Measurements from ENCODE around the gene CREBBP.

Gene CREBBP

GRCh38 chr16:3791701-3792100, 88.8 kb downstream of the CREBBP start:
- no peaks in the 10 kb centered on the region for H3K79me2 ChIP-seq (ENCODE audit: control insufficient read depth, insufficient read depth, low read length, poor library complexity)
- H3K4me3 ChIP-seq (ENCODE audit: low read depth, low read length) = no peak overlapping the region
- H3K18ac ChIP-seq (ENCODE audit: low read length) = no peak overlapping the region
- no peak overlapping the region for H3K4ac ChIP-seq (ENCODE audit: low read depth, low read length)
- no CpG with 5 or more reads among the region's 8 CpGs for WGBS (ENCODE audit: extremely low coverage, insufficient coverage, insufficient read length)
- no peak overlapping the region for H3K9ac ChIP-seq (ENCODE audit: low read length)
- H2AFZ ChIP-seq (ENCODE audit: insufficient read depth, low read length, poor library complexity) = no peak overlapping the region
- H3K4me2 ChIP-seq (ENCODE audit: low read length) = no peak overlapping the region
- H3K23ac ChIP-seq (ENCODE audit: low read length) = no peak overlapping the region
- H3K14ac ChIP-seq (ENCODE audit: low read length) = no peak overlapping the region
- no peak overlapping the region for H2BK12ac ChIP-seq (ENCODE audit: low read length)
- no peak for DNase-seq
- no peak overlapping the region for H2BK5ac ChIP-seq (ENCODE audit: low read depth, low read length, poor library complexity)
- no peak overlapping the region for H4K91ac ChIP-seq (ENCODE audit: low read depth, low read length)
- H4K8ac ChIP-seq (ENCODE audit: low read depth, low read length) = no peak overlapping the region
- H3K36me3 ChIP-seq (ENCODE audit: control insufficient read depth in 1 of 2, insufficient read depth in 2 of 2, low read length in 2 of 2) = peaks cover 31 to 40% of the 10 kb centered on the region in 2 experiments
- no peak overlapping the region for H2BK120ac ChIP-seq (ENCODE audit: insufficient read depth, low read length, poor library complexity)
- no peak overlapping the region for H4K12ac ChIP-seq (ENCODE audit: low read depth, low read length)
- H3K79me1 ChIP-seq (ENCODE audit: low read length) = no peaks in the 10 kb centered on the region
- no peak overlapping the region for H3K27ac ChIP-seq (ENCODE audit: low read depth, low read length)
- no peaks in the 10 kb centered on the region for H3K4me1 ChIP-seq (ENCODE audit: control insufficient read depth in 1 of 2, insufficient read depth in 2 of 2, low read length in 2 of 2)
- H3K9me3 ChIP-seq (ENCODE audit: insufficient read depth, low read depth, low read length) = no peaks in the 10 kb centered on the region
- H2AK5ac ChIP-seq (ENCODE audit: low read length) = no peak overlapping the region
- no peaks in the 10 kb centered on the region for H3K27me3 ChIP-seq (ENCODE audit: insufficient read depth, low read length)

- Histone ChIP-seq H2AFZ (ENCODE audit: insufficient read depth, low read length, poor library complexity) (no peak overlapping the region), H2BK5ac (ENCODE audit: low read depth, low read length, poor library complexity) (no peak overlapping the region), H4K8ac (ENCODE audit: low read depth, low read length) (no peak overlapping the region), H3K9ac (ENCODE audit: low read length) (no peak overlapping the region), H3K27me3 (ENCODE audit: insufficient read depth, low read length) (no peaks in the 10 kb centered on the region), H4K91ac (ENCODE audit: low read depth, low read length) (no peak overlapping the region), H2BK120ac (ENCODE audit: insufficient read depth, low read length, poor library complexity) (no peak overlapping the region), H2AK5ac (ENCODE audit: low read length) (no peak overlapping the region), H3K14ac (ENCODE audit: low read length) (no peak overlapping the region), H3K79me1 (ENCODE audit: low read length) (no peaks in the 10 kb centered on the region), H2BK12ac (ENCODE audit: low read length) (no peak overlapping the region), H3K9me3 (ENCODE audit: insufficient read depth, low read depth, low read length) (no peaks in the 10 kb centered on the region), H3K27ac (ENCODE audit: low read depth, low read length) (no peak overlapping the region), H3K79me2 (ENCODE audit: control insufficient read depth, insufficient read depth, low read length, poor library complexity) (no peaks in the 10 kb centered on the region), H3K4me1 (ENCODE audit: control insufficient read depth in 1 of 2, insufficient read depth in 2 of 2, low read length in 2 of 2) (no peaks in the 10 kb centered on the region), H3K4me3 (ENCODE audit: low read depth, low read length) (no peak overlapping the region), H3K4ac (ENCODE audit: low read depth, low read length) (no peak overlapping the region), H4K12ac (ENCODE audit: low read depth, low read length) (no peak overlapping the region), H3K36me3 (ENCODE audit: control insufficient read depth in 1 of 2, insufficient read depth in 2 of 2, low read length in 2 of 2) (peaks cover 34 to 49% of the 10 kb centered on the region in 2 experiments), H3K23ac (ENCODE audit: low read length) (no peak overlapping the region), H3K4me2 (ENCODE audit: low read length) (no peak overlapping the region), H3K18ac (ENCODE audit: low read length) (no peak overlapping the region)
- DNase-seq = no peak
- no CpG with 5 or more reads among the region's 8 CpGs for WGBS (ENCODE audit: extremely low coverage, insufficient coverage, insufficient read length)
Measured at GRCh38 chr16:3789375-3790099, 91.0 kb downstream of the CREBBP start.

- no peak overlapping the region for H3K4ac ChIP-seq (ENCODE audit: low read depth, low read length)
- H3K9me3 ChIP-seq (ENCODE audit: insufficient read depth, low read depth, low read length) = no peaks in the 10 kb centered on the region
- H3K4me1 ChIP-seq (ENCODE audit: control insufficient read depth in 1 of 2, insufficient read depth in 2 of 2, low read length in 2 of 2) = no peaks in the 10 kb centered on the region
- no peak overlapping the region for H3K4me2 ChIP-seq (ENCODE audit: low read length)
- no CpG with 5 or more reads among the region's 9 CpGs for WGBS (ENCODE audit: extremely low coverage, insufficient coverage, insufficient read length)
- H2BK12ac ChIP-seq (ENCODE audit: low read length) = no peak overlapping the region
- H2AK5ac ChIP-seq (ENCODE audit: low read length) = no peak overlapping the region
- H3K79me1 ChIP-seq (ENCODE audit: low read length) = no peaks in the 10 kb centered on the region
- no peak for DNase-seq
- H3K79me2 ChIP-seq (ENCODE audit: control insufficient read depth, insufficient read depth, low read length, poor library complexity) = no peaks in the 10 kb centered on the region
- peaks cover 34 to 49% of the 10 kb centered on the region in 2 experiments for H3K36me3 ChIP-seq (ENCODE audit: control insufficient read depth in 1 of 2, insufficient read depth in 2 of 2, low read length in 2 of 2)
- H3K14ac ChIP-seq (ENCODE audit: low read length) = no peak overlapping the region
- H4K91ac ChIP-seq (ENCODE audit: low read depth, low read length) = no peak overlapping the region
- no peak overlapping the region for H2BK5ac ChIP-seq (ENCODE audit: low read depth, low read length, poor library complexity)
- H3K27ac ChIP-seq (ENCODE audit: low read depth, low read length) = no peak overlapping the region
- H3K4me3 ChIP-seq (ENCODE audit: low read depth, low read length) = no peak overlapping the region
- no peak overlapping the region for H3K18ac ChIP-seq (ENCODE audit: low read length)
- no peak overlapping the region for H4K12ac ChIP-seq (ENCODE audit: low read depth, low read length)
- H3K23ac ChIP-seq (ENCODE audit: low read length) = no peak overlapping the region
- H3K27me3 ChIP-seq (ENCODE audit: insufficient read depth, low read length) = no peaks in the 10 kb centered on the region
- no peak overlapping the region for H4K8ac ChIP-seq (ENCODE audit: low read depth, low read length)
- H2BK120ac ChIP-seq (ENCODE audit: insufficient read depth, low read length, poor library complexity) = no peak overlapping the region
- no peak overlapping the region for H2AFZ ChIP-seq (ENCODE audit: insufficient read depth, low read length, poor library complexity)
- no peak overlapping the region for H3K9ac ChIP-seq (ENCODE audit: low read length)
Measured at GRCh38 chr16:3788711-3789374, 91.7 kb downstream of the CREBBP start.

GRCh38 chr16:3787924-3788661, 92.4 kb downstream of the CREBBP start:
- no peaks in the 10 kb centered on the region for H3K9me3 ChIP-seq (ENCODE audit: insufficient read depth, low read depth, low read length)
- no peak overlapping the region for H4K12ac ChIP-seq (ENCODE audit: low read depth, low read length)
- H4K8ac ChIP-seq (ENCODE audit: low read depth, low read length) = no peak overlapping the region
- no peaks in the 10 kb centered on the region for H3K4me1 ChIP-seq (ENCODE audit: control insufficient read depth in 1 of 2, insufficient read depth in 2 of 2, low read length in 2 of 2)
- no peak overlapping the region for H2AK5ac ChIP-seq (ENCODE audit: low read length)
- no peak overlapping the region for H3K9ac ChIP-seq (ENCODE audit: low read length)
- H2BK5ac ChIP-seq (ENCODE audit: low read depth, low read length, poor library complexity) = no peak overlapping the region
- H3K27ac ChIP-seq (ENCODE audit: low read depth, low read length) = no peak overlapping the region
- no peak overlapping the region for H2BK120ac ChIP-seq (ENCODE audit: insufficient read depth, low read length, poor library complexity)
- H3K14ac ChIP-seq (ENCODE audit: low read length) = no peak overlapping the region
- no peak overlapping the region for H4K91ac ChIP-seq (ENCODE audit: low read depth, low read length)
- no peaks in the 10 kb centered on the region for H3K79me1 ChIP-seq (ENCODE audit: low read length)
- no peak overlapping the region for H2BK12ac ChIP-seq (ENCODE audit: low read length)
- peaks cover 31 to 49% of the 10 kb centered on the region in 2 experiments for H3K36me3 ChIP-seq (ENCODE audit: control insufficient read depth in 1 of 2, insufficient read depth in 2 of 2, low read length in 2 of 2)
- no peaks in the 10 kb centered on the region for H3K79me2 ChIP-seq (ENCODE audit: control insufficient read depth, insufficient read depth, low read length, poor library complexity)
- no CpG with 5 or more reads among the region's 10 CpGs for WGBS (ENCODE audit: extremely low coverage, insufficient coverage, insufficient read length)
- H2AFZ ChIP-seq (ENCODE audit: insufficient read depth, low read length, poor library complexity) = no peak overlapping the region
- no peak overlapping the region for H3K4me2 ChIP-seq (ENCODE audit: low read length)
- no peak overlapping the region for H3K4me3 ChIP-seq (ENCODE audit: low read depth, low read length)
- no peak for DNase-seq
- no peak overlapping the region for H3K4ac ChIP-seq (ENCODE audit: low read depth, low read length)
- H3K27me3 ChIP-seq (ENCODE audit: insufficient read depth, low read length) = no peaks in the 10 kb centered on the region
- H3K18ac ChIP-seq (ENCODE audit: low read length) = no peak overlapping the region
- no peak overlapping the region for H3K23ac ChIP-seq (ENCODE audit: low read length)
